HEK293T (cell line): ENCODE results near the gene FER.

ENCODE experiments used
- BHLHE40 ChIP-seq: fragments of 450-650 bp; IDR thresholded peaks from 2 replicates; pipeline ENCODE4 v1.6.1; 2016; ENCODE audit warnings: mild to moderate bottlenecking, moderate library complexity, borderline replicate concordance
- HDGF ChIP-seq: fragments of 450-650 bp; IDR thresholded peaks from 2 replicates; pipeline ENCODE4 v1.6.1; 2017; ENCODE audit warnings: antibody characterized with exemption, borderline replicate concordance
- PKNOX1 ChIP-seq: fragments of 450-650 bp; IDR thresholded peaks from 2 replicates; pipeline ENCODE4 v1.6.1; 2016
- SP1 ChIP-seq: fragments of 450-650 bp; IDR thresholded peaks from 2 replicates; pipeline ENCODE4 v1.6.1; 2017

GRCh38 chr5:108898707-108899106 lies 151.0 kb downstream of the FER start:
- TF ChIP-seq BHLHE40 (no peak), PKNOX1 (no peak), HDGF (no peak), SP1 (no peak)
